Lower leg skin (tissue), 3 donors: ENCODE measurements around the gene PICALM.

ENCODE experiments used
- CTCF ChIP-seq, 3 donors: fragments of 450-650 bp; IDR thresholded peaks; one replicate each; pipeline ENCODE4 v1.5.1; 2016; ENCODE audit warnings: antibody characterized with exemption in 3 of 3, mild to moderate bottlenecking in 3 of 3, moderate library complexity in 2 of 3
- POLR2A ChIP-seq, 2 donors: fragments of 450-650 bp; IDR thresholded peaks; one replicate each; pipeline ENCODE4 v1.6.1; 2016 to 2017; ENCODE audit warnings: antibody characterized with exemption in 2 of 2, mild to moderate bottlenecking in 1 of 2, moderate library complexity in 1 of 2

GRCh38 chr11:86101493-86101892 is 32.6 kb upstream of the PICALM start:
- no peak for TF ChIP-seq CTCF (IDR thresholded peaks at IDR 0.05)
- no peak for TF ChIP-seq POLR2A (IDR thresholded peaks at IDR 0.05)
